ENCODE measurements around the gene GAS2L2. TPM values are rescaled to one million over a fixed set of nuclear protein-coding genes. Genes with fewer than 3 reads are reported as not detected.

Gene GAS2L2
- total and polyA plus RNA-seq, 2 of the 8 experiments (the other 6 are each of a cell fraction or from before 2014, with no cell fraction given) = 0.09 to 0.13 TPM

DNA sequence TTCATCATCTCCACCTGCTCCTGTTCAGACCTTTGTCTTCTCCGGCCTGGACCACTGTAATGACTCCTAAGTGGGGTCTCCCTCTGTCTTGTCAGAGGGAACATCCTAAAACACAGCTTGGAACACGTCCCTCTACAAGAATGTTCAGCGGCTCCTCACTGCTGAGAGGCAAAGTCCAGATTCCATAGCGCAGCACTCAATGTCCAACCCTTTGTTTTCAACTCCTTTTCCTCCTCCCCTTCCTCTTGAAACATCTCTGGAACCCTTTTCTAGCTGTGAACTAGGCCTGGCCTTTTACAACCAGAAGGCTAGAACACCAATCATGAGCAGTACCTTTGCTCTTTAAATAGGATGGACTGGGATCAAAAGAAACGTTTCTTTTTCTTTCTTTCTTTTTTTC is 8.6 kb upstream of the GAS2L2 start:
- Histone ChIP-seq H3K79me2 (ENCODE audit: control insufficient read depth in 1 of 2, insufficient read depth in 2 of 2, low read length in 2 of 2) (no peaks in the 10 kb centered on the region), H2AFZ (ENCODE audit: low read length) (no peak overlapping the region), H3K9ac (replicated peaks in 1 of 4; ENCODE audit: extremely low read depth in 1 of 4, low read depth in 3 of 4, low read length in 3 of 4) (no peak overlapping the region), H3K4me2 (ENCODE audit: insufficient read depth in 1 of 2, low read depth in 2 of 2, low read length in 2 of 2) (no peak overlapping the region), H3K18ac (ENCODE audit: extremely low read depth, low read length) (no peak overlapping the region), H3K23ac (ENCODE audit: insufficient read length) (no peak overlapping the region), H3K9me3 (ENCODE audit: insufficient read depth in 2 of 2, low read depth in 1 of 2, low read length in 1 of 2) (no peaks in the 10 kb centered on the region; a peak in 1 of 4 replicates), H2BK5ac (ENCODE audit: low read depth, low read length) (no peak overlapping the region), H2BK120ac (replicated peaks; ENCODE audit: low read depth, low read length) (no peak overlapping the region), H3K27me3 (replicated peaks in 1 of 4; ENCODE audit: control insufficient read depth in 3 of 4, extremely low read depth in 1 of 4, insufficient read depth in 3 of 4, low read length in 3 of 4) (peaks cover 0 to 3% (median 2%) of the 10 kb centered on the region in 4 experiments; a peak in 3 of 7 replicates), H3K56ac (replicated peaks; ENCODE audit: insufficient read length, low read depth, low read length) (no peak overlapping the region), H3K4ac (replicated peaks; ENCODE audit: insufficient read length, low read depth, low read length) (no peak overlapping the region), H3K36me3 (ENCODE audit: control insufficient read depth in 2 of 4, insufficient read depth in 4 of 4, low read length in 3 of 4) (no peaks in the 10 kb centered on the region), H3K14ac (ENCODE audit: insufficient read length) (no peak overlapping the region), H4K8ac (ENCODE audit: extremely low read depth, insufficient read depth, low read length) (no peak overlapping the region), H4K91ac (replicated peaks; ENCODE audit: insufficient read length, low read length) (no peak overlapping the region), H2BK12ac (ENCODE audit: low read depth, low read length) (no peak overlapping the region), H2AK5ac (ENCODE audit: low read depth, low read length) (no peak overlapping the region), H3K27ac (ENCODE audit: low read depth, low read length) (no peak overlapping the region), H3K4me3 (ENCODE audit: extremely low read depth in 1 of 4, insufficient read depth in 2 of 4, low read depth in 3 of 4, low read length in 4 of 4) (no peak overlapping the region), H3K23me2 (ENCODE audit: low read depth, low read length) (no peaks in the 10 kb centered on the region), H2BK15ac (ENCODE audit: low read length) (no peak overlapping the region), H3K4me1 (replicated peaks in 1 of 4; ENCODE audit: control insufficient read depth in 3 of 4, insufficient read depth in 4 of 4, low read length in 3 of 4) (peaks cover 0 to 12% (median 7%) of the 10 kb centered on the region in 4 experiments; a peak in 5 of 7 replicates), H4K5ac (ENCODE audit: insufficient read length, low read depth, low read length) (no peak overlapping the region), H4K20me1 (replicated peaks in 1 of 2; ENCODE audit: control insufficient read depth in 1 of 2, insufficient read depth in 2 of 2, low read length in 2 of 2) (no peaks in the 10 kb centered on the region), H2BK20ac (ENCODE audit: low read length) (no peak overlapping the region), H3K79me1 (ENCODE audit: low read depth, low read length) (no peaks in the 10 kb centered on the region)
- DNase-seq (ENCODE audit: low read depth in 1 of 2, low spot score in 2 of 2) (no peak), FAIRE-seq (no peak)
- WGBS, 2 experiments (ENCODE audit: extremely low coverage in 1 of 2, insufficient coverage in 1 of 2, insufficient read length in 1 of 2, insufficient replicate concordance in 2 of 2, low coverage in 1 of 2, low lambda C conversion rate in 2 of 2, missing lambda C conversion rate in 1 of 2) = 86% methylated on average over 5 of the region's 5 CpGs; no CpG with 5 or more reads in 1 of the 2 experiments
- POLR2A ChIA-PET (ENCODE audit: partially characterized antibody) = interaction anchor here (0.6 to 1.6 kb wide), 4 partner anchors 47 to 1598 kb away, joined by 3 to 7 read pairs (median 4); partner anchors contain the start of gene TAF15
- CTCF ChIA-PET (ENCODE audit: partially characterized antibody) = interaction anchor here (1.1 to 13.0 kb wide), 5 partner anchors 11 to 44 kb away, joined by 5 to 247 read pairs (median 83); partner anchors contain the start of genes GAS2L2 and MMP28
- TF ChIP-seq RFX5 (IDR thresholded peaks at IDR 0.05; ENCODE audit: borderline replicate concordance, low read depth, low read length) (no peak), CBX8 (IDR thresholded peaks at IDR 0.05; ENCODE audit: borderline replicate concordance, low read depth, low read length) (no peak), EZH2 (IDR thresholded peaks at IDR 0.05; ENCODE audit: low read depth, low read length, severe bottlenecking) (no peak), KDM1A (IDR thresholded peaks at IDR 0.05; ENCODE audit: borderline replicate concordance, low read length) (no peak), SP4 (IDR thresholded peaks at IDR 0.05; ENCODE audit: low read length) (no peak), NANOG (IDR thresholded peaks at IDR 0.05; ENCODE audit: insufficient read depth, low read depth, low read length, poor library complexity, severe bottlenecking) (no peak)
